ENCODE results near the gene RAD51B.

RAD51B gene

DNA sequence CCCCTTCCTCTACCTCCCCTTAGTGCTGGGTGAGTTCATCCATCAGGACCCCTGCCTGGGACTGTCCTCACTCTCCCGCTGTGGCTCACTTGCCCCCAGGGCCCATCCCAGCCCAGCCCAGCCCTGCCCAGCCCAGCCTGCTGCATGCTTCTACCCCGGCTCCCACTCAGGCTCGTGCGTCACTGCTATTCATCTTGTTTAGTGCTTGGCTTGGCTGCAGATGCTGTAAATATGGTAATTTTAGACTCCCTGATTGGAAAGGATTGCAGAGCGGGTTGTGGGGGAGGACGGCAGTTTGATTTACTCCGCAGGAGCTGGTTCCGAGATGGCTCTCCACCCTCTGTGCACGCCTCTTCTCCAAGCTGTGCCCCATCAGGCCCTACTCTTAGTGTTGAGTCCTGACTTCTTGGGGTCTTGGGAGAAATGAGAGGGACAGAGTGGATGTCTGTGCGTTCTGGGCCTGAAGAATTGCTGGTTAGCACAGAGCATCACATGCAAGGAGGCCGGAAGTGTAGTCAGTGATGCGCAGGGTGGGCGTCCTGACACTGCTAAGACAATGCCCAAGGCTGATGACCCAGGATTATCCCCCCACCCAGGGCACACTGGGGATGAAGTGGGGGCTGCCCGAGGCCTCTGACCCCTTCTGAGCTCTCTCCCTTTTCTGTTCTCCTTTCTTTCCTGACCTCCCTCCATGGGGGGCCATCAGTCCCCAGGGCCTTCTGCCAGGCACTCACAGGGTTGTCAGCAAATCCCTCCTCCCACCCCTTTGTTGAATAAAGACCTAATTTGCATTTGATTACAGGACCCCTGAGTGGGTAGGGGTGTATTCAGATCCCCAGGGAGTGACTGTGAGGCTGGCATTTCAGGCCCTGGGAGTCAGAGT is 728.9 kb downstream of the RAD51B start:
- peak; percentile 99 for DNase-seq (ENCODE audit: low read depth in 2 of 2)
- H3K4me3 ChIP-seq (replicated peaks in 1 of 2; ENCODE audit: low read depth in 2 of 2, low read length in 2 of 2), result peak overlapping the region in 1 of 2 donors; percentile 6
- TF ChIP-seq, protein P1, sequence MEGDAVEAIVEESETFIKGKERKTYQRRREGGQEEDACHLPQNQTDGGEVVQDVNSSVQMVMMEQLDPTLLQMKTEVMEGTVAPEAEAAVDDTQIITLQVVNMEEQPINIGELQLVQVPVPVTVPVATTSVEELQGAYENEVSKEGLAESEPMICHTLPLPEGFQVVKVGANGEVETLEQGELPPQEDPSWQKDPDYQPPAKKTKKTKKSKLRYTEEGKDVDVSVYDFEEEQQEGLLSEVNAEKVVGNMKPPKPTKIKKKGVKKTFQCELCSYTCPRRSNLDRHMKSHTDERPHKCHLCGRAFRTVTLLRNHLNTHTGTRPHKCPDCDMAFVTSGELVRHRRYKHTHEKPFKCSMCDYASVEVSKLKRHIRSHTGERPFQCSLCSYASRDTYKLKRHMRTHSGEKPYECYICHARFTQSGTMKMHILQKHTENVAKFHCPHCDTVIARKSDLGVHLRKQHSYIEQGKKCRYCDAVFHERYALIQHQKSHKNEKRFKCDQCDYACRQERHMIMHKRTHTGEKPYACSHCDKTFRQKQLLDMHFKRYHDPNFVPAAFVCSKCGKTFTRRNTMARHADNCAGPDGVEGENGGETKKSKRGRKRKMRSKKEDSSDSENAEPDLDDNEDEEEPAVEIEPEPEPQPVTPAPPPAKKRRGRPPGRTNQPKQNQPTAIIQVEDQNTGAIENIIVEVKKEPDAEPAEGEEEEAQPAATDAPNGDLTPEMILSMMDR (IDR thresholded peaks at IDR 0.05; ENCODE audit: low read depth, low read length), result no peak

DNA sequence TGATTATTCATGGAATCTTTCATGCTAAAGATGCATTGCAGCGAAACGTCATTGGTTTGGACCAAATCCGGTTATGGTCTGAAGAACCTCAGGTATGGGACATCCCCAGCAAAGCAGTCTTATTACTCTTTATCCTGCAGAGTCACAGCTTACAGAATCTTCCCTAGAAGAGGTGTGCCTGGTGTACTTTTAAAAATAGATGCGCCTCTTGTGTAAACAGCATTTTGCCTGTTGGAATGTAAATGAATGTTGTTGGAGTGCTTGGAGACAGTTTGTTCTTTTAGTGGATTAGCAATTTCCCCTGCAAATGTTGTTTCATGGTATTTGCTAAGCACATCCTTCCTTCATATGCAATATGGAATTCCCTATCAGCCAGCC is 730.7 kb downstream of the RAD51B start:
- TF ChIP-seq, protein P1 (IDR thresholded peaks at IDR 0.05; ENCODE audit: low read depth, low read length), result no peak
- H3K4me3 ChIP-seq (replicated peaks in 1 of 2; ENCODE audit: low read depth in 2 of 2, low read length in 2 of 2), result no peak overlapping the region
- DNase-seq (ENCODE audit: low read depth in 2 of 2), result peak; percentile 70 to 92

DNA sequence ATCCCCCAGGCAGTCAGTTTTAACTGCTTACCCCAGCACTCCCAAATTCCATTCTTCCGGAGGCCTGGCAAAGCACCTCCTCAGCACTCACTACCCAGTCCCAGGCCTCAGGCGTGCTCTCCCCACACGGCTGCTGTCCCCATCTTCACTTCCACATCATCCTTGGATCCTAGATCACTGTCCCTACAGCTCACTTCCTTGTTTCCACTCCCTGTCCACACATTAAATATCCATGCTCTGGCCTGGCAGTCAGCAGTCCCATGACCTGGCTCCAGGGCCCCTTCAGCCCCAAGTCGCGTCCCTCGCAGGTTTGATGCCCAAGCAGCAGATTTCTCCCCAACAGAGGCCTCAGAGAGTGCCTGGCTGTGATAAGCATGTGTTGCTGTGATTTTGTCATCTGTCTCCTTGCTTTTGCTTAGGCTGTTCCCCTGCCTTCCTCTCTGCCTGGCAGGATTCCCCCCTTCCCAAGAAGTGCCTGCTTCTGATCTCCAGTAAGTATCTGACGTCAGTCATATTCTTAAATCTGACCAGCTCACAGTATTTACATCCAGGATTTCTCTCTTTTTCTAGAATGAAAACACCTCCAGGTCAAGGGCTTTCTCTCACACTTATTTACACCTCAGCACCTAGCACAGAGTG is 731.6 kb downstream of the RAD51B start:
- DNase-seq (ENCODE audit: low read depth in 2 of 2), result peak in 1 of 2 donors; percentile 28
- TF ChIP-seq, protein P1 (IDR thresholded peaks at IDR 0.05; ENCODE audit: low read depth, low read length), result no peak
- H3K4me3 ChIP-seq (replicated peaks in 1 of 2; ENCODE audit: low read depth in 2 of 2, low read length in 2 of 2), result no peak overlapping the region

DNA sequence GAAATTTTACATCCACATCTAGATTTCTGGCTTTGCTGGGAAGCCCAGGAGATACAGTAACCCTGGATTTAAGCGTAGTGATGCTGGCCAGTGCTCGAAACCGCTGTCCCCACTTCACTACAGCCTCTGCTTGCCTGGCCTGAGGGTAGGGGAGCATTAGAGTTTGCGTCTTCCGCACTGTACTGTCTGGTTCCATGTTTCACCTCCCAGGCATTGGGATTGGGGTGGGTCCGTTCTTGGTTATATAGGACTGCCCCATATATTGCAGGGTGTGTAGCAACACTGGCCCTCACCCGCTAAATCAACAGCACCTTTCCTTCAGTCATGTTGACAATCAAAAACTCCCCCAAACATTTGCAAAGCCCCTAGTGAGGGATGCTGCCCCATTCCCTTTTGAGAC is 732.5 kb downstream of the RAD51B start:
- no peak overlapping the region for H3K4me3 ChIP-seq (replicated peaks in 1 of 2; ENCODE audit: low read depth in 2 of 2, low read length in 2 of 2)
- no peak for DNase-seq (ENCODE audit: low read depth in 2 of 2)

DNA sequence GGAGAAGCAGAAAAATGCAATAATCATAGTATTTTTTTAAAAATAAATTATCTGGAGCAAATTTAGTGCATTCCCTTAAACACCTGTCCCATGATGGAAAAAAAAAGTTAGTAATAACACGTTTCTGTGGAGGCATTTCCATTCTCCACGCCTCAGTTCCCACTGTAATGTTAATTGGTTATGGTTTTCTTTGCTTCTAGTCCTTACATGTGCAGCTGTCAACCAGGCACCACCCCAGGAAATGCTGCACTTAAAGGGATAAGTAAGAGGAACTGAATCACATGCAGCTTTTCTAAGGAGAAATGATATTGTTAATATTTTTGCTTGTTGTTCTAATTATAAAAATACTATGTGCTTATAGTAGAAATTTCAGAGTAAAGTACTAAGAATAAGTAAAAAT is 733.0 kb downstream of the RAD51B start:
- H3K4me3 ChIP-seq (replicated peaks in 1 of 2; ENCODE audit: low read depth in 2 of 2, low read length in 2 of 2), result no peak overlapping the region
- TF ChIP-seq, protein P1 (IDR thresholded peaks at IDR 0.05; ENCODE audit: low read depth, low read length), result no peak
- DNase-seq (ENCODE audit: low read depth in 2 of 2), result peak; percentile 57 to 60

More for the DNA sequence above, 732.5 kb downstream of the RAD51B start:
- TF ChIP-seq, protein P1 (IDR thresholded peaks at IDR 0.05; ENCODE audit: low read depth, low read length), result no peak

DNA sequence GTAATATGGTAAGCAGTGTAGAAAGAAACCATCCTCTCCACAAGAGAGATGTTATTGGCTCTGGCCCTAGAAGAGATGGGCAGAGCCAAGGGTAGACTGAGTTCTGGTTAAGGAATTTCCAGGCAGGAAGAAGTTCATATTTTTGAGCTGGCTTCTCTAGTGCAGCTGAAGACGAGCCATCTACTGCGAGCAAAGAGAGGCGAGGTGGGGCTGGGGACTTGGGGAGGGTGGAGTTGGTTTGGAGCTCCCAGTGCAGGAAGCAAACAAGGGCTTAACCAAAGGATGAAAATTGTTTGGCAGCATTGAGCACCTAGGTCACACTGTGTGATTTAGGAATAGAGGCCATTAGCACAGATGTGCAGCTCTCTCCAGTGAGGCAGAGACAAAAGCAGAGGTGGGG is 733.7 kb downstream of the RAD51B start:
- DNase-seq (ENCODE audit: low read depth in 2 of 2), result peak in 1 of 2 donors; percentile 24
- no peak overlapping the region for H3K4me3 ChIP-seq (replicated peaks in 1 of 2; ENCODE audit: low read depth in 2 of 2, low read length in 2 of 2)
- TF ChIP-seq, protein P1 (IDR thresholded peaks at IDR 0.05; ENCODE audit: low read depth, low read length), result no peak

All from cardiac fibroblast (primary cell).